HepG2 (cell line): ENCODE data around the gene CTIF. TPM values are rescaled to one million over a fixed set of nuclear protein-coding genes. Genes with fewer than 3 reads are reported as not detected.

Experiments
- HES4 ChIP-seq: sonication (generic); formaldehyde crosslinking; IDR thresholded peaks from 2 replicates; pipeline ENCODE4 v1.9.0; 2021; ENCODE audit warnings: mild to moderate bottlenecking, missing genetic modification reagents, borderline replicate concordance
- HNRNPLL ChIP-seq: fragments of 200-400 bp; formaldehyde crosslinking; IDR thresholded peaks from 2 replicates; pipeline ENCODE4 v1.6.1; 2017; ENCODE audit warnings: mild to moderate bottlenecking, low read depth, low read length; ENCODE audit not compliant: poor library complexity, severe bottlenecking
- HOXA3 ChIP-seq: sonication (generic); formaldehyde crosslinking; IDR thresholded peaks from 2 replicates; pipeline ENCODE4 v1.5.0; 2020; ENCODE audit warnings: missing genetic modification reagents
- ISL2 ChIP-seq: sonication (generic); formaldehyde crosslinking; IDR thresholded peaks from 2 replicates; pipeline ENCODE4 v1.5.0; 2020; ENCODE audit warnings: missing genetic modification reagents
- KLF13 ChIP-seq: sonication (generic); formaldehyde crosslinking; IDR thresholded peaks from 2 replicates; pipeline ENCODE4 v1.4.0; 2020; ENCODE audit warnings: mild to moderate bottlenecking, missing genetic modification reagents
- KMT2A ChIP-seq: sonication (generic); formaldehyde crosslinking; IDR thresholded peaks from 2 replicates; pipeline ENCODE4 v1.4.0; 2020; ENCODE audit warnings: missing genetic modification reagents
- LCORL ChIP-seq, 2 experiments: fragments of 450-650 bp in 1 of 2; sonication (generic) in 1 of 2; formaldehyde crosslinking in 1 of 2; IDR thresholded peaks; 2 replicates each; pipeline versions ENCODE4 v1.5.0 to v1.6.1; 2017 to 2020; ENCODE audit warnings: antibody characterized with exemption in 1 of 2, missing genetic modification reagents in 1 of 2
- MYNN ChIP-seq: sonication (generic); formaldehyde crosslinking; IDR thresholded peaks from 2 replicates; pipeline ENCODE4 v1.4.0; 2020; ENCODE audit warnings: mild to moderate bottlenecking, low read depth, missing genetic modification reagents
- NR3C1 ChIP-seq: sonication (generic); formaldehyde crosslinking; IDR thresholded peaks from 2 replicates; pipeline ENCODE4 v1.4.0; 2020; ENCODE audit warnings: missing genetic modification reagents
- POLR2AphosphoS5 ChIP-seq: IDR thresholded peaks from 2 replicates; pipeline ENCODE4 v1.6.1; 2012; ENCODE audit warnings: low read depth, low read length
- RERE ChIP-seq: IDR thresholded peaks from 2 replicates; pipeline ENCODE4 v1.6.1; 2016; ENCODE audit warnings: low read depth, missing genetic modification reagents, missing compliant biosample characterization
- SMAD1 ChIP-seq: sonication (generic); formaldehyde crosslinking; IDR thresholded peaks from 2 replicates; pipeline ENCODE4 v1.4.0; 2020; ENCODE audit warnings: missing genetic modification reagents, low read depth, mild to moderate bottlenecking, borderline replicate concordance
- SNAI1 ChIP-seq: sonication (generic); formaldehyde crosslinking; IDR thresholded peaks from 2 replicates; pipeline ENCODE4 v1.5.0; 2020; ENCODE audit warnings: mild to moderate bottlenecking, missing genetic modification reagents, borderline replicate concordance
- SOX5 ChIP-seq: IDR thresholded peaks from 2 replicates; pipeline ENCODE4 v1.6.1; 2016; ENCODE audit warnings: borderline replicate concordance
- TBX2 ChIP-seq: sonication (generic); formaldehyde crosslinking; IDR thresholded peaks from 2 replicates; pipeline ENCODE4 v1.5.0; 2020; ENCODE audit warnings: missing genetic modification reagents, mild to moderate bottlenecking, borderline replicate concordance
- ZNF143 ChIP-seq: sonication (generic); formaldehyde crosslinking; IDR thresholded peaks from 2 replicates; pipeline ENCODE4 v1.4.0; 2020; ENCODE audit warnings: missing genetic modification reagents
- ZNF382 ChIP-seq: sonication (generic); formaldehyde crosslinking; IDR thresholded peaks from 2 replicates; pipeline ENCODE4 v1.5.0; 2020; ENCODE audit warnings: missing genetic modification reagents, mild to moderate bottlenecking, borderline replicate concordance
- ZNF510 ChIP-seq: sonication (generic); formaldehyde crosslinking; IDR thresholded peaks from 2 replicates; pipeline ENCODE4 v1.4.0; 2020; ENCODE audit warnings: low read depth, mild to moderate bottlenecking, missing genetic modification reagents
- ZNF549 ChIP-seq: sonication (generic); formaldehyde crosslinking; IDR thresholded peaks from 2 replicates; pipeline ENCODE4 v1.5.0; 2020; ENCODE audit warnings: missing genetic modification reagents
- ZNF564 ChIP-seq: sonication (generic); formaldehyde crosslinking; IDR thresholded peaks from 2 replicates; pipeline ENCODE4 v1.8.1; 2023; ENCODE audit warnings: mild to moderate bottlenecking, missing genetic modification reagents
- ZNF660 ChIP-seq: sonication (generic); formaldehyde crosslinking; IDR thresholded peaks from 2 replicates; pipeline ENCODE4 v1.5.1; 2020; ENCODE audit warnings: mild to moderate bottlenecking, low read depth, missing genetic modification reagents, borderline replicate concordance
- polyA plus RNA-seq, 8 experiments: library from polyadenylated mRNA; depleted of rRNA in 3 of 8; stranded (reverse) in 7 of 8; unstranded in 1 of 8; fragments of >200 nt; fragmentation: Illumina TruSeq in 4 of 8; extraction: Trizol in 4 of 8; gene quantifications; 2 replicates each; pipeline versions ENCODE4 v1.2.1 to v1.2.3, GENCODE V29; 2011 to 2016; ENCODE audit warnings: low read depth in 4 of 8, missing spikeins in 1 of 8, mixed read lengths in 1 of 8; ENCODE audit not compliant: insufficient read depth in 1 of 8
- total RNA-seq, 5 experiments: library from RNA; depleted of rRNA; stranded (reverse); fragments of >200 nt; fragmentation: Illumina TruSeq; extraction: Trizol; gene quantifications; 2 replicates each; pipeline ENCODE4 v1.2.3, GENCODE V29; 2016; ENCODE audit warnings: low read depth in 1 of 5
- TF ChIP-seq, protein P1 (sequence below): IDR thresholded peaks from 2 replicates; pipeline ENCODE4 v1.6.1; 2012; ENCODE audit warnings: low read length, improper control_type of control experiment

Gene CTIF
- total and polyA plus RNA-seq, 2 of the 13 experiments (the other 11 are each of a cell fraction or from before 2014, with no cell fraction given), result 18.2 to 28.0 TPM

DNA sequence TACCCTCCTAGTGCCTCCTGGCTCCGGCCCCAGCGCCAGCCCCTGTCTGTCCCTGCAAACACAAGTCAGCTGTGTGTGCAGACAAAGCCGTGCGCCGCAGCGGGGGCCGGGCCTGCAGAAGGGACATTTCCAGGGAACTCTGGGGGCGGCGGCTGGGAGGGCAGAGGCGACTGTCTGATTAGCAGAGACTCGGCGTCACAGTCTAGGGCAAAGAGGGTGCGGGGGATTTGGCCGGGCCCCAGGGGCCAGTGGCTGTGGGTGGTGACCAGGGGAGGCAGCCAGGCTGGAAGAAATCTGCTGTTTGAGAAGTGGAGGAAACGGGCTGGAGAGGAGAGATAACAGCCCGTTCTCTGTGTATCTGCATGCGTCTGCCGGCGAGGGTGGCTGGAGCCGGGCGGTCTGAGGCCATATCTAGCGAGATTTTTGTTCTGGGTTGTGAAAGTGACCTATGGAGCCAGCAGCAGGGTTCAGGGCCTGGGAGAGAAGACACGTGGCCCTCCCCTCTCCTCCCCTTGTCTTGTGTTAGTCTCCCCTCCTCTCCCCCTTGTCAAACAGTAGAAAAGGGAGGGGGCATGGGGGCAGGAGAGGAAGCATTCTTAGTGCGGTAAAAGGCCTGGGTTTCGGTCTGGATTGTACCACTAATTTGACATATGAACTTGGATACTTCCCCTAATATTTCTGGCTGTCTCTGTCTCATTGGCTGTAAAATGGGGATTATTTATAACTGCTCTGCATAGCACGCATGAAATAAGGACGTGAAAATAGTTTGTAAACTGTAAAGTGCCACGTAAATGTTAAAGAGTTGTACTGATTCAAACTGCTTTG lies 242.5 kb downstream of the CTIF start (continued):
- TF ChIP-seq RERE (CRISPR knock-in tag) (peak; percentile 15; the same call in 1 of the 2 replicates), HNRNPLL (peak; percentile 52), KLF13 (no peak), SMAD1 (CRISPR knock-in tag) (no peak), ZNF382 (CRISPR knock-in tag) (no peak), ISL2 (CRISPR knock-in tag) (no peak; the same call in none of the 2 replicates), TBX2 (CRISPR knock-in tag) (peak; percentile 51; the same call in 1 of the 2 replicates), LCORL (IDR thresholded peaks at IDR 0.05) (no peak), LCORL (CRISPR knock-in tag; IDR thresholded peaks at IDR 0.05) (peak; percentile 68), ZNF510 (peak; percentile 81; the same call in 1 of the 2 replicates), HOXA3 (peak; percentile 18), MYNN (no peak), SNAI1 (CRISPR knock-in tag) (no peak), SOX5 (CRISPR knock-in tag) (peak; percentile 23; the same call in 1 of the 2 replicates), ZNF660 (CRISPR knock-in tag) (no peak), HES4 (CRISPR knock-in tag) (no peak), ZNF143 (CRISPR knock-in tag) (no peak), ZNF564 (CRISPR knock-in tag) (no peak), KMT2A (CRISPR knock-in tag) (peak; percentile 71; the same call in 1 of the 2 replicates), POLR2AphosphoS5 (peak; percentile 20; the same call in 1 of the 2 replicates), ZNF549 (CRISPR knock-in tag) (no peak), NR3C1 (no peak)
- TF ChIP-seq, protein P1, sequence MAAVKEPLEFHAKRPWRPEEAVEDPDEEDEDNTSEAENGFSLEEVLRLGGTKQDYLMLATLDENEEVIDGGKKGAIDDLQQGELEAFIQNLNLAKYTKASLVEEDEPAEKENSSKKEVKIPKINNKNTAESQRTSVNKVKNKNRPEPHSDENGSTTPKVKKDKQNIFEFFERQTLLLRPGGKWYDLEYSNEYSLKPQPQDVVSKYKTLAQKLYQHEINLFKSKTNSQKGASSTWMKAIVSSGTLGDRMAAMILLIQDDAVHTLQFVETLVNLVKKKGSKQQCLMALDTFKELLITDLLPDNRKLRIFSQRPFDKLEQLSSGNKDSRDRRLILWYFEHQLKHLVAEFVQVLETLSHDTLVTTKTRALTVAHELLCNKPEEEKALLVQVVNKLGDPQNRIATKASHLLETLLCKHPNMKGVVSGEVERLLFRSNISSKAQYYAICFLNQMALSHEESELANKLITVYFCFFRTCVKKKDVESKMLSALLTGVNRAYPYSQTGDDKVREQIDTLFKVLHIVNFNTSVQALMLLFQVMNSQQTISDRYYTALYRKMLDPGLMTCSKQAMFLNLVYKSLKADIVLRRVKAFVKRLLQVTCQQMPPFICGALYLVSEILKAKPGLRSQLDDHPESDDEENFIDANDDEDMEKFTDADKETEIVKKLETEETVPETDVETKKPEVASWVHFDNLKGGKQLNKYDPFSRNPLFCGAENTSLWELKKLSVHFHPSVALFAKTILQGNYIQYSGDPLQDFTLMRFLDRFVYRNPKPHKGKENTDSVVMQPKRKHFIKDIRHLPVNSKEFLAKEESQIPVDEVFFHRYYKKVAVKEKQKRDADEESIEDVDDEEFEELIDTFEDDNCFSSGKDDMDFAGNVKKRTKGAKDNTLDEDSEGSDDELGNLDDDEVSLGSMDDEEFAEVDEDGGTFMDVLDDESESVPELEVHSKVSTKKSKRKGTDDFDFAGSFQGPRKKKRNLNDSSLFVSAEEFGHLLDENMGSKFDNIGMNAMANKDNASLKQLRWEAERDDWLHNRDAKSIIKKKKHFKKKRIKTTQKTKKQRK, result no peak
